TTC549 (cell line): ENCODE measurements around the gene STAMBPL1.
"Not testable (repeated sequence)": the region's sequence is repeated elsewhere in the genome, so short reads cannot be mapped to it uniquely, and the experiment has no call there.

Source experiments
- FAIRE-seq: peaks from 2 replicates; lab custom pipeline; 2012; peaks lifted over from hg19 to GRCh38; lab: Jason Lieb, UNC

The STAMBPL1 gene

GRCh38 chr10:88857831-88858230 is 22.2 kb upstream of the STAMBPL1 start:
- no peak for FAIRE-seq

- FAIRE-seq, result no peak
Observed at GRCh38 chr10:88858491-88858890, 21.6 kb upstream of the STAMBPL1 start.

GRCh38 chr10:88861036-88861435 is 19.0 kb upstream of the STAMBPL1 start:
- no peak for FAIRE-seq

- no peak for FAIRE-seq
Observed at GRCh38 chr10:88865281-88865876, 14.7 kb upstream of the STAMBPL1 start.

GRCh38 chr10:88866454-88866853 is 13.6 kb upstream of the STAMBPL1 start:
- no peak for FAIRE-seq

GRCh38 chr10:88870089-88870488 is 10.0 kb upstream of the STAMBPL1 start:
- FAIRE-seq, result no peak

GRCh38 chr10:88873757-88874156 is 6.3 kb upstream of the STAMBPL1 start:
- FAIRE-seq, result no peak

GRCh38 chr10:88874281-88874680 is 5.8 kb upstream of the STAMBPL1 start:
- no peak for FAIRE-seq

- FAIRE-seq, result no peak
Observed at GRCh38 chr10:88875081-88875480, 5.0 kb upstream of the STAMBPL1 start.

- FAIRE-seq, result no peak
Observed at GRCh38 chr10:88877298-88877697, 2.7 kb upstream of the STAMBPL1 start.

GRCh38 chr10:88880282-88881076 is 434 bp downstream of the STAMBPL1 start:
- no peak for FAIRE-seq

- FAIRE-seq, result no peak
Observed at GRCh38 chr10:88881320-88881719, 1.3 kb downstream of the STAMBPL1 start.

- no peak for FAIRE-seq
Observed at GRCh38 chr10:88881922-88882645, 2.0 kb downstream of the STAMBPL1 start.

- FAIRE-seq, result not testable (repeated sequence)
Observed at GRCh38 chr10:88882646-88883447, 2.8 kb downstream of the STAMBPL1 start.

- no peak for FAIRE-seq
Observed at GRCh38 chr10:88883448-88883809, 3.4 kb downstream of the STAMBPL1 start.

- no peak for FAIRE-seq
Observed at GRCh38 chr10:88886557-88886956, 6.5 kb downstream of the STAMBPL1 start.

- no peak for FAIRE-seq
Observed at GRCh38 chr10:88888810-88889445, 8.9 kb downstream of the STAMBPL1 start.

GRCh38 chr10:88889559-88890337 is 9.7 kb downstream of the STAMBPL1 start:
- no peak for FAIRE-seq

- FAIRE-seq, result no peak
Observed at GRCh38 chr10:88890681-88891381, 10.8 kb downstream of the STAMBPL1 start.

GRCh38 chr10:88892222-88892967 is 12.3 kb downstream of the STAMBPL1 start:
- FAIRE-seq, result no peak
